ENCODE measurements around the gene KCNJ12. TPM values are rescaled to one million over a fixed set of nuclear protein-coding genes. Genes with fewer than 3 reads are reported as not detected.

Gene KCNJ12
- polyA plus RNA-seq, 4 donors, result 2.2 to 8.7 (median 4.8) TPM

- DNase-seq (ENCODE audit: low read depth in 4 of 4, low spot score in 3 of 4), result no peak
Observed at GRCh38 chr17:21363776-21364642, 12.1 kb upstream of the KCNJ12 start.

- DNase-seq (ENCODE audit: low read depth in 4 of 4, low spot score in 3 of 4), result no peak
Observed at GRCh38 chr17:21365016-21365415, 11.1 kb upstream of the KCNJ12 start.

- no peak for DNase-seq (ENCODE audit: low read depth in 4 of 4, low spot score in 3 of 4)
Observed at GRCh38 chr17:21368545-21369246, 7.5 kb upstream of the KCNJ12 start.

DNA sequence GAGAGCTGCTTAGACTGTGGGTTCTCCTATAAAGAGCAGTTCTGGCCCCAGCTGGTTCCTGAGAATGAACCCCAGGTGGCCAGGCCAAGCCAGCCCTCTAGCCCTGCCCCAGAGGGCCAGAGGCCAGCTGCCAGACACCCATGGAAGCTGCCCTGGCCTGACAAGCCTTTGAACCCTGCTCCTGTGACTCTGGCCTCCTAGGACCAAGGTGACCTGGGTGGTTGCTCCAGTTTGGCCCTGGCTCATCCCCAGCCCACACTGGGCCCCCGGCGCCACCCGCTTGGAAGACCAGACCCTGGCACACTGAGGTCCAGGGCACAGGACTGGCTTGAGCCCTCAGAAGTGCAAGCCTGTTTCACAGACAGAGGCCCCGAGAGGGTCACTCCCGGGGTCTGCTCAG is 6.8 kb upstream of the KCNJ12 start:
- no peak for DNase-seq (ENCODE audit: low read depth in 4 of 4, low spot score in 3 of 4)

DNA sequence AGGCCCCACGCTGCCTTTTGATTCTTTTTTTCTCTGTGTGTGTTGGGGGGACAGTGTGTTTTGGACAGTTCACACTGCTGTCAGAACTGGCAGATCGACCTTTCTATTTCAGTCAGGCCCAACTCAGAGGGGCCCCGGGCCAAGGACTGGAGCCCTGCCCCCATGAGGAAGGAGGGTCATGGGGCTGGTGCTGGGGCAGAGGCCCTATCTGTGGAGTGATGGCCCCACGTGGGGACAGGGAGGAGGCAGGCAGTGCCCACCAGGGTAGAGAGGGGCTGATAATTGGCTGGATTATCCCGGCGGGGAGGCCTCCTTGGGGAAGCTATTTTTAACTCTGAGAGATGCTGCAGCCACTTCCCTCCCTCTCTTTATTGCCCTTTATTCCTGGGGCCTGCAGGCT is 5.7 kb upstream of the KCNJ12 start:
- no peak for DNase-seq (ENCODE audit: low read depth in 4 of 4, low spot score in 3 of 4)

DNA sequence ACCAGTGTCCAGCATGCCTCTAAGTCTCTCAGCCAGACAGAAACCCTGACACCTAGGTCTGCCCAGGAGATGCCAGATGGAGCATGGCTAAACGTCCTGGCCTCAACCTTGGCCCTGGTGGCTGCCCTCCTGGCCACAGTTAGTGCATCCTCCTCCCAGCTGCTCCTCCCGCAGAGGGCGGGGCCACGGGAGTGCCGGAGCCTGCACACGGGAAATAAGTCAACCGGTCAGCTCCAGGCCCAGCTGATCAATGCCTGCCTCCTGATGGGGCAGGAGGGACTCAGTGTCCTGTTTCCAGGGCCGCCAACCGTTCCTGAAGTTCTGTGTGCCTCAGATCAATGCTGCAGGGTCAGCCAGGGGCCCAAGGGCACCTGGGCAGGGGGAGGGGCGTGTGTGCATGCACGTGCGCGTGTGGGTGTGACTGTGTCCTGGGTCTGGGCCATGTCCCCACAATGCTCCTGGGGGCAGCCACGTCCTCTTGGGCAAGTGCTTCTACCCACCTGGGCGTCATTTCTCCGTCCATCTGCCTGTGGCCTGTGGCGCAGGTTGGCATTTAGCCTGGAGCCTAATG is 4.6 kb upstream of the KCNJ12 start:
- DNase-seq (ENCODE audit: low read depth in 4 of 4, low spot score in 3 of 4), result no peak

GRCh38 chr17:21372256-21372954 is 3.8 kb upstream of the KCNJ12 start:
- DNase-seq (ENCODE audit: low read depth in 4 of 4, low spot score in 3 of 4), result no peak

GRCh38 chr17:21373036-21373435 is 3.1 kb upstream of the KCNJ12 start:
- DNase-seq (ENCODE audit: low read depth in 4 of 4, low spot score in 3 of 4), result no peak

DNA sequence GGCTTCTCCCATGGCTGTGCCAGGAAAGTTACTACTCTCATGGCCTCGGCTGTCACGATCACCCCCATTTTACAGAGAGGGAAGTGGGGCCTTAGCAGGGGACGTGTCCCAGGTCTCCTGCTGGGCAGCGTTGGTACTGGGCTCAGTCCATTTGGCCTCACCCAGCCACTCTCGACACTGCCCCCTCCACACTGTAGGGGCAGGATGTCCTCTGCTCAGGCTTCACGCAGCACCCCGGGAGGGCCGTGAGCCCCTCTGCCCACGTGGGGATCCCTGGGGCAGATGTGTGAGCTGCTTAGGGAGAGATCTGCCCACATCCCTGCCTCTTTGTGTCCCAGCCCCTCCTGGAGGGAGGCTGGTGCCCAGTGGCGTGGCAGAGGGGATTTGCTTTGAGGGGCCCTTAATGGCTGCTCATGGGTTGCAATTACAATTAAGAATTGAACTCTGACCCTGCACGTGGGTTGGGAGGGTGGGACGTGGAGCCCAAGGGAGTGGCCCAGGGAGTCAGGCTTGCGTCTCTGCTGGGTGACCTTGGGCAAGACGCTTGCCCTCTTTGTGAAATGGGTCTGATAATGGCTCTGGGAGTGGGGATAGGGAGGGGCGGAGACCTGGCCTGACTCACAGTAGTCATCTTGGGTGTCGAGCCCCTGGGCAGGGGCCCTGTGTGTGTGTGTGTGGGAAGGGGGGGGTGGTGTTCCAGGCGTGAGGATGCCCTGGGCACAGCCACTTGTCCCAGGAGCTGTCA is 2.3 kb upstream of the KCNJ12 start:
- no peak for DNase-seq (ENCODE audit: low read depth in 4 of 4, low spot score in 3 of 4)

GRCh38 chr17:21374441-21375161 is 1.6 kb upstream of the KCNJ12 start:
- DNase-seq (ENCODE audit: low read depth in 4 of 4, low spot score in 3 of 4), result no peak

DNA sequence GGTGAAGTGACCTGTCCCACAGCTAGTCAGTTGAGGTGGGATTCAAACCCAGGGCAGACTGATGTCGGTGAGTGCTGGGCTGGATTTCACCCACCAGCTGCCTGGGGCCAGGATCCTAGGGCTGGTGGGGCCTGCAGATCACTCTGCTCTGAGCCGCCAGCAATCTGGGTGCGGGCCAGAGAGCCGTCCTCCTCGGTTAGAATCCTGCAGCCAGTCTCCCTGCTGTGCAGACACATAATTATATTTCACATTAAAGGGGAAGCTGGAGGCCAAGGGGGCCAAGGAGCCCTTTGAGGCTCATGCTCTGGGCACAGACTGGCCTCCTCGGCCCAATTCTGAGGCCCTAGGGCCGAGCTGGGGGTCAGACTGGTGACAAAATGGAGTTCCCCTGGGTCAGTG is 996 bp upstream of the KCNJ12 start:
- no peak for DNase-seq (ENCODE audit: low read depth in 4 of 4, low spot score in 3 of 4)

- no peak for DNase-seq (ENCODE audit: low read depth in 4 of 4, low spot score in 3 of 4)
Observed at GRCh38 chr17:21375757-21376080, 438 bp upstream of the KCNJ12 start.

- DNase-seq (ENCODE audit: low read depth in 4 of 4, low spot score in 3 of 4), result peak in 1 of 4 donors; percentile 21
Observed at GRCh38 chr17:21376759-21377690, 868 bp downstream of the KCNJ12 start.

DNA sequence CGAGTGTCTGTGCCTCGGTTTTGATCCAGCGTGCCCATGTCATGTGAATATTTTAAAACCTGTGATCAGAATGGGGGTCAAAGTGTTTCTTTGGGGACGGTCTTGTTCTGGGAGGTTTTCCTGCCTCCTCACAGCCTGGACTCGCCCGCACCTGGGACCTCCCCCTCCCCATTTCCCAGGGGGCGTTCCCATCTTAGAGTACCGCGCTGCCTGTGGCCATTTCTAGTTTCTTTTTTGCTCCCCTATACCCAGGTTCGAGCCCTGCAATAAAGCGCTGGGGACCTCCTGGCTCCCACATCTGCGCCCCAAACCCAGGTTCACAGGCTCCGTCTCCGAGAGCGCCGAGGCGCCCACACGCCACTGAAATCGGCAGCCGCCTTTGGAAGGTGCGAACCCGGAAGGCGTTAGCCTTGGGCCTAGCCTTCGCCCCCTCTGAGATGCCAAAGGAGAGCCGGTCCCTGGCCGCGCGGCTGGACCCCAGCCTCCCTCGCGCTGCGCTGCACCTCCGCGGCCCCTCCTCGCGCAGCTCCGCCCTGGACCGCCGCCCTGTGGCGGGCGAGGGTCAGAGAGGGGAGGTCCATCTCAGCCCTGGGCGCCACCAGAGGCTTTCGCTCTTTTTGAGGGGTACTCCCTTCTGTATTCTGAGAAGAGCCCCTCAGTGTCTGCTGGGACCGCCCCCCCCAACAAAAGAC is 1.7 kb downstream of the KCNJ12 start:
- no peak for DNase-seq (ENCODE audit: low read depth in 4 of 4, low spot score in 3 of 4)

DNA sequence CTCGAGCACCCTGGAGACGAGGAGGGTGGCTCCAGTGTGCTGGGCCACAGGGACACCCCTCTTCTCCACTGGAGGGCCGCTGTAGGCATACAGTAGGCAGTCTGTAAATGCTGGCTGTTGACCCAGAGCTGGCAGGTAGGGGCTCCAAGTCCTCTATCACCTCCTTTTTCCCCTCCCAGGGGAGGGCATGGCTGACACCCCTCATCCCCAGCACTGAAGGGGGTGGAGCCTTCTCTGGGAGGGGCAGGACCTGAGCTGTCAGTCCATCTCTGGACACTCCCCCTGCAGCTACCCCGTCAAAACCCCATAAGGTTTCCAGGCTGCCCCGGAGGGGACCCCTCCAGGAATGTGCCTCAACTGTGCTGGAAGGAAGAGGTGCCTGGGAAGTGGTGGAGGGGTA is 2.4 kb downstream of the KCNJ12 start:
- DNase-seq (ENCODE audit: low read depth in 4 of 4, low spot score in 3 of 4), result no peak

- DNase-seq (ENCODE audit: low read depth in 4 of 4, low spot score in 3 of 4), result no peak
Observed at GRCh38 chr17:21379080-21379711, 3.0 kb downstream of the KCNJ12 start.

- DNase-seq (ENCODE audit: low read depth in 4 of 4, low spot score in 3 of 4), result no peak
Observed at GRCh38 chr17:21380659-21381058, 4.5 kb downstream of the KCNJ12 start.
